SHP77 (cell line): ENCODE results near the gene CCL18.
"Not testable (repeated sequence)": the region's sequence is repeated elsewhere in the genome, so short reads cannot be mapped to it uniquely, and the experiment has no call there.

Source experiments
- DNase-seq, 2 experiments: peaks; one replicate each; lab custom pipeline; 2025; lab: John Stamatoyannopoulos, UW

Gene CCL18

GRCh38 chr17:36063786-36064541, at the start of gene CCL18:
Gene CCL18 (plus strand): TSS chr17:36064272. CDS start chr17:36064343, 71 bp downstream.
- DNase-seq: no peak

- DNase-seq: no peak
Measured at GRCh38 chr17:36014946-36015345, 49.1 kb upstream of the CCL18 start.

GRCh38 chr17:36015895-36016294, 48.2 kb upstream of the CCL18 start:
- not testable (repeated sequence) for DNase-seq

GRCh38 chr17:36016555-36016954, 47.5 kb upstream of the CCL18 start:
- DNase-seq: no peak

- DNase-seq: no peak
Measured at GRCh38 chr17:36017799-36018198, 46.3 kb upstream of the CCL18 start, which contains the start of gene CCL23. Gene CCL23 (minus strand): TSS chr17:36017972. CDS start chr17:36017897, 75 bp downstream.

- no peak for DNase-seq
Measured at GRCh38 chr17:36019423-36019822, 44.6 kb upstream of the CCL18 start.

GRCh38 chr17:36024106-36024869, 39.8 kb upstream of the CCL18 start:
- DNase-seq: no peak

- DNase-seq: no peak
Measured at GRCh38 chr17:36027761-36028160, 36.3 kb upstream of the CCL18 start.

- no peak for DNase-seq
Measured at GRCh38 chr17:36030956-36031355, 33.1 kb upstream of the CCL18 start.

GRCh38 chr17:36034127-36034526, 29.9 kb upstream of the CCL18 start:
- no peak for DNase-seq

- no peak for DNase-seq
Measured at GRCh38 chr17:36036235-36036634, 27.8 kb upstream of the CCL18 start.

- DNase-seq: no peak
Measured at GRCh38 chr17:36048066-36048465, 16.0 kb upstream of the CCL18 start.

- no peak for DNase-seq
Measured at GRCh38 chr17:36049643-36050042, 14.4 kb upstream of the CCL18 start.

- DNase-seq: no peak
Measured at GRCh38 chr17:36055171-36055570, 8.9 kb upstream of the CCL18 start.

- no peak for DNase-seq
Measured at GRCh38 chr17:36055921-36056520, 8.1 kb upstream of the CCL18 start.

GRCh38 chr17:36057911-36058310, 6.2 kb upstream of the CCL18 start:
- no peak for DNase-seq

- DNase-seq: no peak
Measured at GRCh38 chr17:36059406-36059805, 4.7 kb upstream of the CCL18 start.

- no peak for DNase-seq
Measured at GRCh38 chr17:36060816-36061215, 3.3 kb upstream of the CCL18 start.

- no peak for DNase-seq
Measured at GRCh38 chr17:36066365-36066985, 2.4 kb downstream of the CCL18 start.

- DNase-seq: no peak
Measured at GRCh38 chr17:36068524-36068923, 4.5 kb downstream of the CCL18 start.

GRCh38 chr17:36069136-36069535, 5.1 kb downstream of the CCL18 start:
- no peak for DNase-seq

GRCh38 chr17:36070427-36070826, 6.4 kb downstream of the CCL18 start:
- no peak for DNase-seq
